Neural progenitor cell (in vitro differentiated cells): ENCODE measurements around the gene PWWP2B.

Source experiments
- EZH2 ChIP-seq: fragments of 200-600 bp; sonication (generic); IDR thresholded peaks from 2 replicates; pipeline ENCODE4 v1.6.1; 2017; ENCODE audit warnings: antibody characterized with exemption, mild to moderate bottlenecking, moderate library complexity
- EZH2phosphoT487 ChIP-seq: fragments of 200-600 bp; sonication (generic); IDR thresholded peaks from 2 replicates; pipeline ENCODE4 v1.6.1; 2017; ENCODE audit warnings: antibody characterized with exemption
- TF ChIP-seq, protein P1 (sequence below): fragments of 200-600 bp; sonication (generic); IDR thresholded peaks from 2 replicates; pipeline ENCODE4 v1.5.1; 2017; ENCODE audit warnings: antibody characterized with exemption, mild to moderate bottlenecking

DNA sequence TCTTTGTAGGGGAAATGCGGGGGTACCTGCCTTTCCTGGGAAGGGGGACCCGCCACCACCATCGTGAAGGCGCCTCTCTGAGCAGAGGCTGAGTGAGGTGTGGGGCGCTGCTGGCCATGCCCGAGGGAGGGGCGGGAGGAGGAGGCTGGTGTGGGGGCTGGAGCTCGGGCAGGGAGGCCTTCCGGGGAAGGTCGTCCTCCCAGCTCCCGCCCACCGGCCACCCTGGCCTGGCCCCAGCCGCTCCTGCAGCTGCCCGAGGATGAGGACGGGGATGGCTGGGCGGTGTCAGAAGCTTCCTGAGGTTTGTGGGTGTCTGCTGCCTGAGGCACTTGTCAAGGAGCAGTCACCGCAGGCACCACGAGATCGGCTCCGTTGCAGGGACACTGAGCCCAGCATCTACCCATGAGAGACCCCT, 11.4 kb downstream of the PWWP2B start:
- TF ChIP-seq, protein P1, sequence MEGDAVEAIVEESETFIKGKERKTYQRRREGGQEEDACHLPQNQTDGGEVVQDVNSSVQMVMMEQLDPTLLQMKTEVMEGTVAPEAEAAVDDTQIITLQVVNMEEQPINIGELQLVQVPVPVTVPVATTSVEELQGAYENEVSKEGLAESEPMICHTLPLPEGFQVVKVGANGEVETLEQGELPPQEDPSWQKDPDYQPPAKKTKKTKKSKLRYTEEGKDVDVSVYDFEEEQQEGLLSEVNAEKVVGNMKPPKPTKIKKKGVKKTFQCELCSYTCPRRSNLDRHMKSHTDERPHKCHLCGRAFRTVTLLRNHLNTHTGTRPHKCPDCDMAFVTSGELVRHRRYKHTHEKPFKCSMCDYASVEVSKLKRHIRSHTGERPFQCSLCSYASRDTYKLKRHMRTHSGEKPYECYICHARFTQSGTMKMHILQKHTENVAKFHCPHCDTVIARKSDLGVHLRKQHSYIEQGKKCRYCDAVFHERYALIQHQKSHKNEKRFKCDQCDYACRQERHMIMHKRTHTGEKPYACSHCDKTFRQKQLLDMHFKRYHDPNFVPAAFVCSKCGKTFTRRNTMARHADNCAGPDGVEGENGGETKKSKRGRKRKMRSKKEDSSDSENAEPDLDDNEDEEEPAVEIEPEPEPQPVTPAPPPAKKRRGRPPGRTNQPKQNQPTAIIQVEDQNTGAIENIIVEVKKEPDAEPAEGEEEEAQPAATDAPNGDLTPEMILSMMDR, result no peak
- TF ChIP-seq EZH2 (no peak), EZH2phosphoT487 (no peak)
